Measurements from ENCODE around the gene SSU72.

SSU72 gene

DNA sequence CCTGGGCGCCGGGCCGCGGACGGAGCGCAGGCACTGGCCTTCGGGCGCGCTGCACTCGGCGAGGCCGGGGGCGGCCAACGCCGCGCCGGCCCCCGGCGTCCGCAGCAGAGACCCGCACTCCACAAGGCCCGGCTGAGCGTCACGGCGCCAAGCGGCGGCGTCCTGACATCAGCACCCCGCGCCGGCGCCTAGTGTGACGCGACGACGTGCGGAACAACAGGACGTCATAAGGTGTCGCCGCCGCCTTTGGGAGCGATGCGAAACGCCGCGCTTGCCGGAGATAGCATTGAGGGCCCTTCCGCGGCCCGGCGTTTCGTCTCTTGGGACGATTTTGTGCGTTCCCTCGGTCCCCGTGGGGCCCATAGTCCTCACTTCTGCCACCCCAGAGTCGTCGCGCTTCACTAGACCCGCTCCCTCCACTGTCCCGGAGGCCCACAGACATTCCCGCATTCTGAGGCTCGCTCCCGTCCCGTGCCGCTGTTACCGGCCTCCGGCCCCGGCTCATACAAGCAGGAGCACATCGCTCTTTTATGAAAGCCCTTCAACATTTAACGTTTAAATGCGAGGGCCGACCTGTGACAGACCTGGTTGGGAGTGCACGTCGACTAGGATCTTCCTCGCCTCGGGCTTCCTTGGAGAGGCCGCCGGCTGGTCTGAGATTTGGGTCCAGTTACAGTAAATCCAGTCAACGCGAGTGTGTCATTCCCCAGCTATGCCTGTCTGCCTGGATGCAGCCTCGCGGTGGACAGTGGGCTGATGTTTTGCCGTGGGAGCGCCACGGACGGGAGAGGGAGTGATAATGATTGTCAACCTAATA is at the start of gene SSU72:
Gene SSU72 (minus strand): TSS at position 143 of the 817 bp plus-strand sequence. CDS start 306 bp downstream, outside the sequence.
- peak; percentile 97 for DNase-seq (ENCODE audit: low spot score)

DNA sequence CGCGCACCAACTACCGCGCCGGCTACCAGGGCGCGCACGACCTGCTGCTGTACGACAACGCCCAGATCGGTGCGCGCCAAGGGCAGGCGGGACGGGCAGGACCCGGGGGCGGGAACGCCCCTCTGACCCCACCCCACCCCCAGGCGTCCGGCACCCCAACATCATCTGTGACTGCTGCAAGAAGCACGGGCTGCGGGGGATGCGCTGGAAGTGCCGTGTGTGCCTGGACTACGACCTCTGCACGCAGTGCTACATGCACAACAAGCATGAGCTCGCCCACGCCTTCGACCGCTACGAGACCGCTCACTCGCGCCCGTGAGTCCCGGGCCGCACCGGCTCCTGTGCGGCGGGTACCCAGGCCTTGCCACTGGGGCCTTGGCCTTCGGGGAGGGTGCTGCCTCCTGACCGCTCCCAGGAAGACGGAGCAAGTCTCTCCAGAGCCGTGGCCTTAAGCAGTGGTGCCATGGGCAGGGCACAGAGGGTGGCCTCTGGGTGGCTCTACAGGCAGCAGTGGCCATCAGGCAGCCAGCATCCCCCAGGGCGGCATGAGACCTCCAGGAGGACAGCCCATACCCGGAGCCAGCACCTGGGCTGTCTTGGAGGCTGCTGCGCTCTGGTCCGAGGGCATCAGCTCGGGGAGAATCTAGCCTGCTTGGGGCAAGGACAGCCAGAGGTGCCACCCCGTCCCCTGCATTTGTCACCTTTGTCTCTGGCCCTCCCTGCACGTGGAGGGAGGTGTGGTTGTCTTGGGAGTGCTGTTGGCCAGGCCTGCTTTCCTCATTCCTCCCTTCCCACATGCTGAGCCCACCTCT is 49.2 kb upstream of the SSU72 start:
- no peak for DNase-seq (ENCODE audit: low spot score)

DNA sequence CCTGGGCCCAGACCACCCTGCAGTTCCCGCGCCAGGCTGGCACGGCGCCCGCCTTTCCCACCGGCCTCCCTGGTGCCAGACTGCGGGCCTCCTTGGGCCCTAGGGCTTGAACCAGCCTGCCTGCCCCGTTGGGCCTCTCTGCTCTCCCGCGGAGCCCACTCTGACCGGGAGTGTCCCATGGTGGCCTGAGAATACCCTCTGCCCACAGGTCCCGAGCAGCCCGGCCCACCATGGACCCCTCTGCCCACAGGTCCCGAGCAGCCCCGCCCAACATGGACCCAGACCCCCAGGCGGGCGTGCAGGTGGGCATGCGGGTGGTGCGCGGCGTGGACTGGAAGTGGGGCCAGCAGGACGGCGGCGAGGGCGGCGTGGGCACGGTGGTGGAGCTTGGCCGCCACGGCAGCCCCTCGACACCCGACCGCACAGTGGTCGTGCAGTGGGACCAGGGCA is 48.5 kb upstream of the SSU72 start:
- DNase-seq (ENCODE audit: low spot score): no peak

DNA sequence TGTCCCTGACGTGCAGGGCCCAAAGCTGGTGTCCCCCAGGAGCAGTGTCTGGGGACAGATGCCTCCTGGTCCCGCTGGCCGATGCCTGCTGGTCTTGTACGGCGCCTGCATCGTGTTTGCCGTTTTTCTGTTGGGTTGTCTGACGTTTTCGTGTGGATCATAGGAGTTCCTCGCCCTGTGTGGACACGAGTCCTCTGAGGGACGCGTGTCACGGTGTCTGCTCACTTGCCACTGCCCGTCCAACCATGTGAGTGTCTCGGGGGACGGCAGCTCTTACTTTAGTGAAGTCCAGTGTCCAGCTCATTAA is 48.1 kb upstream of the SSU72 start:
- no peak for DNase-seq (ENCODE audit: low spot score)

DNA sequence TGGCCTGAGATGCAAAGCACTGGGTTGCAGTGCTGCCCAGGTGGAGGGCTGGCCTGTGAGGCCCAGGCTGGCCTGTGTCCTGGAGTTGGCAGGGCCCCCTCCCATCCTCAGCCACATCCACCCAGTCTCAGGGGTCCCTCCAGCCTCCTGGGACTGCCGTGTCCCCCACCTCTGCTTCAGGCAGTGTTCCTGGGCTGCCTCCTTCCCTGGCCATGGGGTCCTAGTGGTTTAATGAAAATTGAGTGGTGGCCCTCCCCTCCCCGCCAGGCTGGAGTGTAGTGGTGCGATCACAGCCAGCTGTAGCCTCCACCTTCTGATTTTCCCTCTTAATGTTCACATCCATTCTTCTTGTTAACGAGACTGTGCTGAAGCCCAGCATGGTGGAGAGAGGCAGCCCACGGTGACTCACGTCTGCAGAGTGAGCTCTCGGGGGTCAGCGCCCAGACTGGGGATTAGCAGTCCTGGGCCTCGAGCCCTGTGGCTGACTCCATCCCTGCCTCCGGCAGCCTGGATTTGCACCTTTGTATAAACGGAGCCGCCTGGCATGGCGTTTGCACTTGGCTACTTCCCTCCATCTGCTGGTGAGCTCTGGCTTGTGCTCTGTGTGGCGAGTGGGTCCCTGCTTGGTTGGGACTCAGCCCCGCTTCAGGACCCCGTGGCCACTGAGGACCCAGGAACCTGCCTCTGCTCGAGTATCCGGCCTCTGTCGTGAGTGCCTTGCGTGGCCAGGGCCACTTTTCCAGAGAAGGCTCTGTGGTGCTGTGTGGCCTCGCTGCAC is 47.5 kb upstream of the SSU72 start:
- DNase-seq (ENCODE audit: low spot score): no peak

DNA sequence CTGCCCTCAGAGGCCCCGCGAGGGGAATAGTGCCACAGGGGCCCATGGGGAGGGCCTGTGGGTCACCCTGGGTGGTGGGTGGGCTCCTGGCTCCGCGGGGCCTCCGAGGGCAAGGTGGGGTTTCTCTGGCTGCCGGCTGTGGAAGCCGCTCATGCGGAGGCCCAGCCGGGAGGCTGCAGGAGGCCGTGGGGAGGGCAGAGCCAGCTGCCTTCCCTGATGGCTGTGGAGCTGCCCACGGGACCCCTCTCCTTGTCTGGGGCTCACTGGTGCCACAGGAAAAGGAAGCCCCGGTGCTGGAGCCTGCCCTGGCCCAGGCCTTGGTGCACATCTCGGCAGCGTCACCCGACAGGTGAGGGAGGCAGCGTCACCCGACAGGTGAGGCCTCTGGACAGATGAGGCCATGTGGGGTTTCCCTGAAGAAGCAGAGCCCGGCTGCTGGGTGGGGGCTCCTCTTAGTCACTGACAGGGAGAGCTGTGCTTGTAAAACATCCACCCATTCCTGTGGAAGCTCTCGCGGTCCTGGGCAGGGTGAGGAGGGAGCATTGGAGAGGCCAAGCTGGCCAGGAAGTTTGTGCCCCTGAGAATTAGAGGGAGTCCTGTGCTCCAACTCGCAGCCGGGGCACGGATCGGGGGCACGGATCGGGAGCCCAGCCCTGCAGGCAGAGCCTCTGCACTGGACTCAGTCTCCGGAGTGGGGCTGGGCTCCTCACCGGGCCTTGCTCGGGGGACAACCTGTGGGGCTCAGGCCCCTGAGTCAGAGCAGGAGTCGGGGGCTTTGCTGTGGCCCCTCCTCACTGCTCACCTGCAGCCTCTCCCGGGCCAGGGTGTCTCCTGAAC is 46.7 kb upstream of the SSU72 start:
- no peak for DNase-seq (ENCODE audit: low spot score)

DNA sequence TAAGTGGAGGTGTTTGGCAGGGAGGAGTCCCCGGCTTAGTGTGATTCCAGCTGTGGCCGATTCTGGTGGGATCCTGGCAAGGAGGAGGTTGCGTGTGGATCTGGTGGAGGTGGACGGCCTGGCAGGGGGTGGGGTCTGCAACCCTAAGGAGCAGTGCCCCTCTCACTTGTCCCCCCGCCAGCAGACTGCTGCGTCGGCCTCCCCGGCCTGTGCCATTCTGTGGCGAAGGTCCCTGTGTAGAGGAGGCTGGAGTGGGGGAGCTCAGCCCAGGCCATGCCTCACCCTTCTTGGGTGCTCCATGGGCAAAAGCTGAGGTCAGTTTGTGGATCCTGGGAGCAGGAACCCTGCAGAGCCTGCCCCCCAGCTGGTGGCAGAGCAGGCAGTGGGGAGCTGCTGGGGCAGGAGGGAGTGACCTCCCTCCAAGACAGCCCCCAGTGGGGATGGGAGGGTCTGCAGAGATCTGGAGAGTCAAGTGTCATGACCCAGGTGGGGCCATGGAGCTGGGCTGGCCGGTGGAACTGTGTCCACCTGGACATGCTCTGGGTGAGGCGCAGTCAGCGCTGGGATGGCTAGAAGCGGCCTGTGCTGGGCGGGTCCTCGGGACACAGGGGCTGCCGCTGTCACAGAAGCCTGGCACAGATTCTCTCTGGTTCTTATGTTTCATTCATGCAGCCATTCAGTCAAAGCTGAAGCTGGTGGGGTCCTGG is 45.9 kb upstream of the SSU72 start:
- DNase-seq (ENCODE audit: low spot score): no peak

DNA sequence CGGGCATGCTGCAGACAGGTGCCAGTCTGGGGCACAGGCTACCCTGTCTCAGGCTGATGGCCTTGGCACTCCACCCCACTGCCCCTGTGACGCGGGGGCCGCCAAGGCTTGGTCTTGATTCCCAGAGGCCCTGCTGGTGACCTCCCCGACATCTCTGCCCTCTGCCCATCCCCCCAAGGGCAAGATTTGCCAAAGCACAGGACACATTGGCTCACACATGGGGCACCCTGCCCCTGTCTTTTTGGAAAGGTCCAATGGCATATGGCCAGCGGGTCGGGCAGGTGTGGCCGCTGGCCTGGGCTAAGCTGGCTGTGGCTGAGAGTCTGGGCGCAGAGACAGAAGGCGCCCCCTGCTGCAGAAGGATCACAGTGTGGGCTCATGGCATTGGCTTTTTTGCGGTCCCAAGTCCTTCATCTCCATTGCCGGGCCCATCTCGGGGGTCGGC is 45.3 kb upstream of the SSU72 start:
- no peak for DNase-seq (ENCODE audit: low spot score)

DNA sequence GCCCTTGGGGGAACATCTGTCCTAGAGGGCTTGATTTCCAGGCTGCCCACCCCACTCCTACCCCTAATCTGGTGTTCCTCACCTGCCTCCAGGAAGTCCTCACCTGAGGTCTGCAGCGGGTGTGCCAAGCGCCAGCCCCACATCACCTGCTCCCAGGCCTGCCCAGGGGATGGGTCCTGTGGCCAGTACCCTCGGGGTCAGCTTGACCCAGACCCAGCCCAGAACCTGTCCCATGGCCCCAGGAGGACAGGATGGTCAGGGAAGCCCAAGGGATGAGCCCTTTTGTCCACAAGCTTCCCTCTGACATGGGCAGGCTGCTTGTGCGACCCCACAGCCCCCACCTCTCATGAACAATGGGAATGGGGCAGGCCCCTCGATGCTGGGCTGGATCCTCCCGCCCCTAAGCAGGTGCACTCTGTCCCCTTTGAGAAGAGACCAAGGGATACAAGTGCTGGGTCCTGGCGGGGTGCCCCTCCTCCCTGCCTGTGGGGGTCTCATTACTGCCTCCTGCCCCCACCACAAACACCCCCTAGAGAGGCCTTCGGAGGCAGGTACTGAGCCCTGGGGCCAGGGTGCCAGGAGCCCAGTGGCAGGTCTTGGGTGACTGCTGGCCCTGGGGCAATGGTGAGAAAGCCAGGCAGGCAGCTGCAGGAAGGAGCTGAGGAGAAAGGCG is 43.9 kb upstream of the SSU72 start:
- no peak for DNase-seq (ENCODE audit: low spot score)

DNA sequence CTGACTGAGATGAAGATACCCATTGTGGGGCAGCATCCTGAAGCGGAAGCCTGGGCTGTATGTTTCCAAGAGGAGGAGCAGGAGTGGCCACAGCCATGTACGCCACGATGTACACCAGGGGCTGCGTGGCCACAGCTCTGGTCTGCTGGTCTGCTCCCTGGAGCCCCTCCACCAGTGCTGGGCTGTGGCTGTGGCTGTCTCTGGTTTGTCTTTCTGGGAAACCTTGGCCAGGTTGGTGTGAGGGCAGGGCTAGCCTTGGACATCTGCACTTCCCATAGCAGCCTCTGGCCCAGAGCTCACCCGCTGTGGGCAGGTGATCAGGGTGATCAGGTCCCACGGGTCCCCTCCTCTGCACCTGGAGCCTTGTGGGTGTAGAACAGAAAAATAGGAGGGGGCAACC is 43.3 kb upstream of the SSU72 start:
- DNase-seq (ENCODE audit: low spot score): no peak

DNA sequence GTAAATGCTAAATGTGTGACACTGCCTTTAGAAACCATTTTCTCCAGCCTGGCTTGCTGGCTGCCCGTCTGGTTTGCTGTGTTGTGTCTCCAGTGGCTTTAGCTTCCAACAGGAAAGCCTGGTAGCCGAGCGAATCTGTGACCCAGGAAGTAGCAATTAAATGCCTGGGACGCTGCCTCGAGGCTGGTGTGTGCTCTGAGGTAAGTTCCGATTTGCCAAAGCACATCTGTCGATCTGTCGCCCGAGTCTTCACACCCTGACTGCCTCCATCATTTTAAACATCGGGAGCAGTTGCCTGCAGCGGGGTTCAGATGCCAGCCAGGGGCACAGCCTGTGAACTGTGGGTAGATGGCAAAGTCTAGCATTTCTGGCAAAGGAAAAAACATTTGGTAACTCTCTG is 42.9 kb upstream of the SSU72 start:
- DNase-seq (ENCODE audit: low spot score): no peak

DNA sequence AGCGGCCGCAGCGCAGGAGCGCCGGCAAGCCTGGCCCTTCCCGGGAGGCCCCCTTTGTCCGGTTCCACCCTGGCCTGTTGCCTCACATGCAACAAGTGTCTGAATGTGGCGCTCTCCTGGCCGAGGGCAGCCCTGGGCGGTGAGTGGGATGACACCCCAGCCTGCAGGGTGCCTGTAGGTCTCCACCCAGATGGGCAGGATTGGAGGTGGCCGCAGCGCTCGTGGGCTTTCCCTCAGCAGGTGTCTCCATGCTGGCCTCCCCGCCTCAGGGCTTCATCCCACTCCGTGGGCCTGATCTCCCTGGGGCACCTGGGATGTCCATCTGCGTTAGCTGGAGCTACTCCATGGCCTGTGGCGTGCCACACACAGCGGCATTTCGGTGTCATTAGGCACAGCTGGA is 42.2 kb upstream of the SSU72 start:
- no peak for DNase-seq (ENCODE audit: low spot score)

DNA sequence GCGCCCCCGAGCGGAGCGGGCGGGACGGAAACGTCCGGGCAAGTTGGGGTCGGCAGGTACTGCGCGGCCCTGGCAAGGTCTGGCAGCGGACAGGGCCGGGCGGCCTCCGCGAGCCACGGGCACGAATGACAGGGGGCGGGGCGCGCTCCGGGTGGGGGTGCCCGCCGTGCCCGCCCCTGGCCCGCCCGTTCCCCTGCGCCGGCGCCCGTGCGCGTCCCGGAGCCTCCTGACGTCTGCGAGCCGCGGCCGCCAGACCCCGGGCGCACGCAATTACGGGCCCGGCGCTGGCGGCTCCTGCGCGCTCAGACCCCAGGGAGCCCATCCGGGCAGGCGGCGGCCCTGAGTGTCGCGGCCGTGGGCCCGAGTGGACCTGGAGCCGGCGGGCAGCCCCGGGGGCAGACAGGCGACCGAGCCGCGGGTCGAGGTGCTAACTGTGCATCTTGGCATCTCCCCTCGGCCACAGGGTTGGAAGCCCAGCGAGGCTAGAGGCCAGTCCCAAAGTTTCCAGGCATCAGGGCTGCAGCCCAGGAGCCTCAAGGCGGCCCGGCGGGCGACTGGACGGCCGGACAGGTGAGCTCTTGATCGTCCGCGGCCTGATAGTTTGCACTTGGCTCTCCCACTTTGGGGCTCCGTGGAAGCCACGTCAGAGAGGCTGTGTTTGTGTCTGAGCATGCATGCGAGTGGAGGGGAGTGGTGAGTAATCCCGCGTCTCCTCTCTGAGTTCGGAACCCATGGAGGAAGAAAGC is 41.6 kb upstream of the SSU72 start:
- DNase-seq (ENCODE audit: low spot score): peak; percentile 89

DNA sequence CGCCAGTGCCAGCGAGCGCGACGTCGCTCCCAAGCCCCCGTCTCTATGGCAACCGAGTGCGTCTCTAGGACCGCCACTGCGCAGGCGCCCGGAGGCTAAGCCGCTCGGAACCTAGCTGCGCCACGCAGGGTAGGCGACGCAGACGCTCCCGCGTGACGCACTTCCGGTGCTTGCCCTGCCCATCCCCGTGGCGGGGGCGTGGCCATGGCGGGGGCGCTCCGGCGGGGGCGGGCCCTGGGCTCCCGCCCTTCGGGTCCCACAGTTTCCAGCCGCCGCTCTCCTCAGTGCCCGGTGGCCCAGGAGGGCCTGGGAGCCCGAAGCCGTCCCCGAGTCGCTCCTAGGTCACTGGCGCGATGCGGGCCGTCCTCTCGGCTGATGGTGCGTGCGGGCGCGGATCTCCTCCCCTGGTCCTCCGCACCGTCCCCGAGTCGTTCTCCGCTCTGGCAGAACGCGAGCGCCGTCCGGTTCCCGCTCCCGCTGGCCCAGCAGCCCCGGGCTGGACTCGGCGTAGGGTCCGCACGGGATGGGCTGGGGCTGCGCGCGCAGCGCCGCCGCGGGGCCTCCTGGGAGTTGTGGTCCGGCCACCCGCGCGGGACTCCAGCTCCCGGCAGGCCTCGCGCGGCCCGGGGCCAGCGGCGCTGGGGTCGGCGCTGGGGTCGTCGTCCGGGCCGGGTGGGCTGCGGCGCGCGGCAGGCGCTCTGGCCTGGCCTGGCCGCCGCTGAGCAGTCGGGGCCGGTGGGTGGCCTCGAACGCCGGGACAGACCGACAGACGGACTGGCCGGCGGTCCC is 40.8 kb upstream of the SSU72 start, which contains the start of gene MIB2:
Gene MIB2 (plus strand): TSS at position 245 of the 789 bp plus-strand sequence. CDS start 7,953 bp downstream, outside the sequence.
- peak; percentile 100 for DNase-seq (ENCODE audit: low spot score)

DNA sequence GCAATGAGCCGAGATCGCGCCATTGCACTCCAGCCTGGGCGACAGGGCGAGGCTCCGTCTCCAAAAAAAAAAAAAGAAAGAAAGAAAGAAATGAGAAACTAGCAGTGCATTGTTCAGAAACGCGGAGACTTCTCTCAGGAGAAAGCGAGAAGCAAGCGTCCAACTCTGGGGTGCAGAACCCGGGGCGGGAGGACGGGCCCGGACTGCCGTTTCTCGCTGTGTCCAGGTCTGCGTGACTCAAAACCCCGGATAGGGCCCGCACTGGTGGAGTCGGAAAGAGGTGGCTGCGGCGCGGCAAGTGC is 40.2 kb upstream of the SSU72 start:
- DNase-seq (ENCODE audit: low spot score): no peak

DNA sequence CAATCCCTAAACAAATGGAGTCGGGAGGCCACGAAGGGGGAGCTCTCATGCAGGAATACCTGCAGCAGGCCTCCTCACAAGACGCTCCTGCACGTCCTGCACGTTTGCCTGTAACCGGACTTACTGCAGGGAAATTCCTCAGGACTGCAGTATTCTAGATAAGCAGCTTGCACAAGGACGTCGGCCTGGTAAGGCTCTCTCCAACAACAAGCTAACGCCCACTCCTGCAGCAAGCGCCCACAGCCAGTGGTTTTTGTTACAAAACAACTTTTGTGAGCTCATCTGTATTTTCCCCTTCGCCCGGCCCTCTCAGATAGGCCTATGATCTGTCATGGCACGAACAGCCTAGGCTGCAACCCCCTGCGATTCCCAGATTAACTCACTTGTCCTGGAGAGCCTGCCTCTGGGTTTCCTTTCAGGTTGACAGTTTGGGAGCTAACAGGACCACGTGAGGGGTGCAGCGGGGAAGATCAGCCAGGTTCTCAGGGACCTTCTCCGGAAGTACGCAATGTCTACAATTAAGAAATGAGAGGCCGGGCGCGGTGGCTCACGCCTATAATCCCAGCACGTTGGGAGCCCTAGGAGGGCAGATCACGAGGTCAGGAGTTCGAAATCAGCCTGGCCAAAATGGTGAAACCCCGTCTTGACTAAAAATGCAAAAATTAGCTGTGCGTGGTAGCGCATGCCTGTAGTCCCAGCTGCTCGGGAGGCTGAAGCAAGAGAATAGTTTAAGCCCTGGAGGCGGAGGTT is 39.7 kb upstream of the SSU72 start:
- peak; percentile 76 for DNase-seq (ENCODE audit: low spot score)

DNA sequence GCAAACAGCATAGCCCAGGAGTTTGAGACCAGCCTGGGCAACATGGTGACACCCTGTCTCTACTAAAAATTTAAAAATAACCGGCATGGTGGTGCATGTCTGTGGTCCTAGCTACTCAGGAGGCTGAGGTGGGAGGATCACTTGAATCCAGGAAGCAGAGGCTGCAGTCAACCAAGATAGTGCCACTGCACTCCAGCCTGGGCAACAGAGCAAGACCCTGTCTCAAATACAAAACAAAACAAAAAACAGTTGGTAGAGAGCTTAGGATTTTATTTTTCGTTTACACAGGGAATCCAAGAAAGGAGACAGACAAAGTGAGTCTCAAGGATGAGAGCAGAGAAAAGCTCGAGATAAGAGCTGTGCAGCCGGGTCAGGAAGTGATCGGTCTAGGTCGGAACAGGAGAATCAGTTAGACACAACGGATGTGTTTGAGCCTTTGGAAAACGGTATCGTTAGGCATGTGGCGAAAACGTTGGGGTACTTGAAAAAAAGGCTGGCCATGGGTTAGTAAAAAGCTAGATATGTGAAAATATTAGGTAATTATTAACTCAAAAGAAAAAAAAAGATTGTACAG is 38.9 kb upstream of the SSU72 start:
- DNase-seq (ENCODE audit: low spot score): no peak

DNA sequence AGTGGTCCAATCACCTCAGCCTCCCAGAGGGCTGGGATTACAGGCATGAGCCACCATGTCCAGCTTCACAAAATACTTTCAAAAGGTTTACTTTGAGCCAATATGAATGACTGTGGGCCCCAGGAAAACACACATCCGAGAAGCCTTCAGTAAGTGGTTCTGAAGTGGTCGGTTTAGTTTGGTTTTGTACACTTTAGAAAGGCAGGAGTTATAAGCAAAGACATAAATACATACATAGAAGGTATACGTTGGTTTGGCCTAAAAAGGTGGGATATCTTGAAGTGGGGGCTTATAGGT is 37.4 kb upstream of the SSU72 start:
- DNase-seq (ENCODE audit: low spot score): no peak
